GM23338 (cell line): Measurements from ENCODE around the gene MT1A. TPM values are rescaled to one million over a fixed set of nuclear protein-coding genes. Genes with fewer than 3 reads are reported as not detected.

Experiments
- ATAC-seq: fragments of 200-7000 bp; cut with Tn5 transposase; 3 replicates; pipeline ENCODE4 v1.9.1; 2020
- DNase-seq: peaks from one replicate; pipeline ENCODE4 v3.0.0-alpha.2; 2015; ENCODE audit warnings: low spot score
- H2AFZ ChIP-seq: fragments of 200-600 bp; sonication (generic); 2 replicates; pipeline ENCODE4 v1.8.0; 2016; ENCODE audit warnings: antibody characterized with exemption, mild to moderate bottlenecking, moderate library complexity
- H3F3A ChIP-seq: fragments of 200-600 bp; sonication (generic); replicated peaks from 2 replicates; pipeline ENCODE4 v1.8.0; 2017; ENCODE audit warnings: antibody characterized with exemption, mixed run types, low read depth
- H3K27ac ChIP-seq: fragments of 200-600 bp; sonication (generic); 2 replicates; pipeline ENCODE4 v1.6.1; 2016; ENCODE audit warnings: low read depth
- H3K27me3 ChIP-seq: fragments of 200-600 bp; sonication (generic); 2 replicates; pipeline ENCODE4 v1.8.0; 2016; ENCODE audit warnings: mild to moderate bottlenecking, mixed run types, moderate library complexity; ENCODE audit not compliant: insufficient read depth
- H3K36me3 ChIP-seq: fragments of 200-600 bp; sonication (generic); 2 replicates; pipeline ENCODE4 v1.8.0; 2016; ENCODE audit warnings: mild to moderate bottlenecking; ENCODE audit not compliant: insufficient read depth
- H3K4me1 ChIP-seq: fragments of 200-600 bp; sonication (generic); 2 replicates; pipeline ENCODE4 v1.8.0; 2016; ENCODE audit warnings: mild to moderate bottlenecking, moderate library complexity; ENCODE audit not compliant: insufficient read depth
- H3K4me2 ChIP-seq: fragments of 200-600 bp; sonication (generic); 2 replicates; pipeline ENCODE4 v1.7.1; 2017; ENCODE audit warnings: mixed run types
- H3K4me3 ChIP-seq: fragments of 200-600 bp; sonication (generic); 2 replicates; pipeline ENCODE4 v1.6.1; 2016; ENCODE audit warnings: mixed run types
- H3K79me2 ChIP-seq: fragments of 200-600 bp; sonication (generic); replicated peaks from 2 replicates; pipeline ENCODE4 v1.8.0; 2017; ENCODE audit warnings: mild to moderate bottlenecking; ENCODE audit not compliant: insufficient read depth
- H3K9me2 ChIP-seq: fragments of 200-600 bp; sonication (generic); 2 replicates; pipeline ENCODE4 v1.8.0; 2017; ENCODE audit not compliant: insufficient read depth
- H4K20me1 ChIP-seq: fragments of 200-600 bp; sonication (generic); replicated peaks from 2 replicates; pipeline ENCODE4 v1.8.0; 2017; ENCODE audit warnings: mild to moderate bottlenecking; ENCODE audit not compliant: insufficient read depth
- H3K27ac Mint-ChIP-seq: 2 replicates; pipeline ENCODE4 v1.8.0; 2020; ENCODE audit warnings: inconsistent platforms, mild to moderate bottlenecking, moderate library complexity, mixed read lengths
- H3K27me3 Mint-ChIP-seq: 3 replicates; pipeline ENCODE4 v1.8.0; 2022; ENCODE audit warnings: low read depth, mild to moderate bottlenecking, moderate library complexity, mixed read lengths, inconsistent platforms; ENCODE audit not compliant: insufficient read depth, poor library complexity
- H3K36me3 Mint-ChIP-seq: 3 replicates; pipeline ENCODE4 v1.8.0; 2021; ENCODE audit warnings: low read depth, mild to moderate bottlenecking, inconsistent platforms, moderate library complexity, mixed read lengths
- H3K4me1 Mint-ChIP-seq: 3 replicates; pipeline ENCODE4 v1.8.0; 2020; ENCODE audit warnings: mild to moderate bottlenecking, inconsistent platforms, mixed read lengths
- H3K4me3 Mint-ChIP-seq: 3 replicates; pipeline ENCODE4 v1.8.0; 2021; ENCODE audit warnings: moderate library complexity, mild to moderate bottlenecking, inconsistent platforms, mixed read lengths
- H3K9me3 Mint-ChIP-seq: 3 replicates; pipeline ENCODE4 v1.8.0; 2020; ENCODE audit warnings: moderate library complexity, mild to moderate bottlenecking, inconsistent platforms, mixed read lengths
- CREB1 ChIP-seq: fragments of 250-450 bp; sonication (Bioruptor Pico); IDR thresholded peaks from 2 replicates; pipeline ENCODE4 v1.5.0; 2020; ENCODE audit warnings: low read depth, mild to moderate bottlenecking, moderate library complexity
- ETS1 ChIP-seq: IDR thresholded peaks from 2 replicates; pipeline ENCODE4 v1.6.1; 2016; ENCODE audit warnings: antibody characterized with exemption
- EZH2phosphoT487 ChIP-seq: fragments of 200-600 bp; sonication (generic); IDR thresholded peaks from one replicate; pipeline ENCODE4 v1.8.1; 2018; ENCODE audit warnings: antibody characterized with exemption; ENCODE audit not compliant: unreplicated experiment
- JUNB ChIP-seq: IDR thresholded peaks from one replicate; pipeline ENCODE4 v1.6.1; 2016; ENCODE audit warnings: antibody characterized with exemption; ENCODE audit not compliant: unreplicated experiment
- NANOG ChIP-seq: IDR thresholded peaks from 2 replicates; pipeline ENCODE4 v1.6.1; 2016; ENCODE audit warnings: antibody characterized with exemption, borderline replicate concordance
- POLR2AphosphoS5 ChIP-seq: IDR thresholded peaks from 2 replicates; pipeline ENCODE4 v1.6.1; 2016; ENCODE audit warnings: antibody characterized with exemption, low read depth
- STAT1 ChIP-seq: IDR thresholded peaks from one replicate; pipeline ENCODE4 v1.6.1; 2016; ENCODE audit warnings: antibody characterized with exemption; ENCODE audit not compliant: unreplicated experiment
- ZNF114 ChIP-seq: fragments of 250-450 bp; sonication (Bioruptor Pico); IDR thresholded peaks from 2 replicates; pipeline ENCODE4 v1.5.0; 2020; ENCODE audit warnings: mild to moderate bottlenecking, moderate library complexity
- polyA plus RNA-seq: library from polyadenylated mRNA; unstranded; fragments of >200 nt; fragmentation: Nextera tagmentation; extraction: Ambion mirVana; gene quantifications from 2 replicates; pipeline ENCODE4 v1.2.1, GENCODE V29; 2016
- total RNA-seq: library from RNA; depleted of rRNA; stranded (reverse); fragments of >200 nt; shearing (Covaris generic); gene quantifications from 2 replicates; pipeline ENCODE4 v1.2.3, GENCODE V29; 2014
- TF ChIP-seq, protein P1 (sequence below): IDR thresholded peaks from one replicate; pipeline ENCODE4 v1.6.1; 2018; ENCODE audit warnings: antibody characterized with exemption; ENCODE audit not compliant: unreplicated experiment
- TF ChIP-seq, protein P2 (sequence below): fragments of 250-450 bp; sonication (Bioruptor Pico); IDR thresholded peaks from 2 replicates; pipeline ENCODE4 v1.5.0; 2020; ENCODE audit warnings: mild to moderate bottlenecking, moderate library complexity

MT1A gene
- total and polyA plus RNA-seq, 2 experiments from 2014 or later: 2.5 TPM; not detected in 1

- H3K4me3 ChIP-seq: no peak overlapping the region
- H3K36me3 Mint-ChIP-seq: no peaks in the 10 kb centered on the region
- TF ChIP-seq ETS1 (no peak), STAT1 (no peak), ZNF114 (CRISPR knock-in tag) (no peak), EZH2phosphoT487 (no peak), POLR2AphosphoS5 (no peak), JUNB (no peak), NANOG (no peak), CREB1 (CRISPR knock-in tag) (no peak)
- TF ChIP-seq, protein P1, sequence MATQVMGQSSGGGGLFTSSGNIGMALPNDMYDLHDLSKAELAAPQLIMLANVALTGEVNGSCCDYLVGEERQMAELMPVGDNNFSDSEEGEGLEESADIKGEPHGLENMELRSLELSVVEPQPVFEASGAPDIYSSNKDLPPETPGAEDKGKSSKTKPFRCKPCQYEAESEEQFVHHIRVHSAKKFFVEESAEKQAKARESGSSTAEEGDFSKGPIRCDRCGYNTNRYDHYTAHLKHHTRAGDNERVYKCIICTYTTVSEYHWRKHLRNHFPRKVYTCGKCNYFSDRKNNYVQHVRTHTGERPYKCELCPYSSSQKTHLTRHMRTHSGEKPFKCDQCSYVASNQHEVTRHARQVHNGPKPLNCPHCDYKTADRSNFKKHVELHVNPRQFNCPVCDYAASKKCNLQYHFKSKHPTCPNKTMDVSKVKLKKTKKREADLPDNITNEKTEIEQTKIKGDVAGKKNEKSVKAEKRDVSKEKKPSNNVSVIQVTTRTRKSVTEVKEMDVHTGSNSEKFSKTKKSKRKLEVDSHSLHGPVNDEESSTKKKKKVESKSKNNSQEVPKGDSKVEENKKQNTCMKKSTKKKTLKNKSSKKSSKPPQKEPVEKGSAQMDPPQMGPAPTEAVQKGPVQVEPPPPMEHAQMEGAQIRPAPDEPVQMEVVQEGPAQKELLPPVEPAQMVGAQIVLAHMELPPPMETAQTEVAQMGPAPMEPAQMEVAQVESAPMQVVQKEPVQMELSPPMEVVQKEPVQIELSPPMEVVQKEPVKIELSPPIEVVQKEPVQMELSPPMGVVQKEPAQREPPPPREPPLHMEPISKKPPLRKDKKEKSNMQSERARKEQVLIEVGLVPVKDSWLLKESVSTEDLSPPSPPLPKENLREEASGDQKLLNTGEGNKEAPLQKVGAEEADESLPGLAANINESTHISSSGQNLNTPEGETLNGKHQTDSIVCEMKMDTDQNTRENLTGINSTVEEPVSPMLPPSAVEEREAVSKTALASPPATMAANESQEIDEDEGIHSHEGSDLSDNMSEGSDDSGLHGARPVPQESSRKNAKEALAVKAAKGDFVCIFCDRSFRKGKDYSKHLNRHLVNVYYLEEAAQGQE: no peak
- TF ChIP-seq, protein P2, sequence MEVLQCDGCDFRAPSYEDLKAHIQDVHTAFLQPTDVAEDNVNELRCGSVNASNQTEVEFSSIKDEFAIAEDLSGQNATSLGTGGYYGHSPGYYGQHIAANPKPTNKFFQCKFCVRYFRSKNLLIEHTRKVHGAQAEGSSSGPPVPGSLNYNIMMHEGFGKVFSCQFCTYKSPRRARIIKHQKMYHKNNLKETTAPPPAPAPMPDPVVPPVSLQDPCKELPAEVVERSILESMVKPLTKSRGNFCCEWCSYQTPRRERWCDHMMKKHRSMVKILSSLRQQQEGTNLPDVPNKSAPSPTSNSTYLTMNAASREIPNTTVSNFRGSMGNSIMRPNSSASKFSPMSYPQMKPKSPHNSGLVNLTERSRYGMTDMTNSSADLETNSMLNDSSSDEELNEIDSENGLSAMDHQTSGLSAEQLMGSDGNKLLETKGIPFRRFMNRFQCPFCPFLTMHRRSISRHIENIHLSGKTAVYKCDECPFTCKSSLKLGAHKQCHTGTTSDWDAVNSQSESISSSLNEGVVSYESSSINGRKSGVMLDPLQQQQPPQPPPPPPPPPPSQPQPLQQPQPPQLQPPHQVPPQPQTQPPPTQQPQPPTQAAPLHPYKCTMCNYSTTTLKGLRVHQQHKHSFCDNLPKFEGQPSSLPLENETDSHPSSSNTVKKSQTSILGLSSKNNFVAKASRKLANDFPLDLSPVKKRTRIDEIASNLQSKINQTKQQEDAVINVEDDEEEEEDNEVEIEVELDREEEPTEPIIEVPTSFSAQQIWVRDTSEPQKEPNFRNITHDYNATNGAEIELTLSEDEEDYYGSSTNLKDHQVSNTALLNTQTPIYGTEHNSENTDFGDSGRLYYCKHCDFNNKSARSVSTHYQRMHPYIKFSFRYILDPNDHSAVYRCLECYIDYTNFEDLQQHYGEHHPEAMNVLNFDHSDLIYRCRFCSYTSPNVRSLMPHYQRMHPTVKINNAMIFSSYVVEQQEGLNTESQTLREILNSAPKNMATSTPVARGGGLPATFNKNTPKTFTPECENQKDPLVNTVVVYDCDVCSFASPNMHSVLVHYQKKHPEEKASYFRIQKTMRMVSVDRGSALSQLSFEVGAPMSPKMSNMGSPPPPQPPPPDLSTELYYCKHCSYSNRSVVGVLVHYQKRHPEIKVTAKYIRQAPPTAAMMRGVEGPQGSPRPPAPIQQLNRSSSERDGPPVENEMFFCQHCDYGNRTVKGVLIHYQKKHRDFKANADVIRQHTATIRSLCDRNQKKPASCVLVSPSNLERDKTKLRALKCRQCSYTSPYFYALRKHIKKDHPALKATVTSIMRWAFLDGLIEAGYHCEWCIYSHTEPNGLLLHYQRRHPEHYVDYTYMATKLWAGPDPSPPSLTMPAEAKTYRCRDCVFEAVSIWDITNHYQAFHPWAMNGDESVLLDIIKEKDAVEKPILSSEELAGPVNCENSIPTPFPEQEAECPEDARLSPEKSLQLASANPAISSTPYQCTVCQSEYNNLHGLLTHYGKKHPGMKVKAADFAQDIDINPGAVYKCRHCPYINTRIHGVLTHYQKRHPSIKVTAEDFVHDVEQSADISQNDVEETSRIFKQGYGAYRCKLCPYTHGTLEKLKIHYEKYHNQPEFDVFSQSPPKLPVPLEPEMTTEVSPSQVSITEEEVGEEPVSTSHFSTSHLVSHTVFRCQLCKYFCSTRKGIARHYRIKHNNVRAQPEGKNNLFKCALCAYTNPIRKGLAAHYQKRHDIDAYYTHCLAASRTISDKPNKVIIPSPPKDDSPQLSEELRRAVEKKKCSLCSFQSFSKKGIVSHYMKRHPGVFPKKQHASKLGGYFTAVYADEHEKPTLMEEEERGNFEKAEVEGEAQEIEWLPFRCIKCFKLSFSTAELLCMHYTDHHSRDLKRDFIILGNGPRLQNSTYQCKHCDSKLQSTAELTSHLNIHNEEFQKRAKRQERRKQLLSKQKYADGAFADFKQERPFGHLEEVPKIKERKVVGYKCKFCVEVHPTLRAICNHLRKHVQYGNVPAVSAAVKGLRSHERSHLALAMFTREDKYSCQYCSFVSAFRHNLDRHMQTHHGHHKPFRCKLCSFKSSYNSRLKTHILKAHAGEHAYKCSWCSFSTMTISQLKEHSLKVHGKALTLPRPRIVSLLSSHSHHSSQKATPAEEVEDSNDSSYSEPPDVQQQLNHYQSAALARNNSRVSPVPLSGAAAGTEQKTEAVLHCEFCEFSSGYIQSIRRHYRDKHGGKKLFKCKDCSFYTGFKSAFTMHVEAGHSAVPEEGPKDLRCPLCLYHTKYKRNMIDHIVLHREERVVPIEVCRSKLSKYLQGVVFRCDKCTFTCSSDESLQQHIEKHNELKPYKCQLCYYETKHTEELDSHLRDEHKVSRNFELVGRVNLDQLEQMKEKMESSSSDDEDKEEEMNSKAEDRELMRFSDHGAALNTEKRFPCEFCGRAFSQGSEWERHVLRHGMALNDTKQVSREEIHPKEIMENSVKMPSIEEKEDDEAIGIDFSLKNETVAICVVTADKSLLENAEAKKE (CRISPR knock-in tag): no peak
- H3K4me2 ChIP-seq: no peak overlapping the region
- H3K79me2 ChIP-seq: no peaks in the 10 kb centered on the region
- ATAC-seq (no peak), DNase-seq (no peak)
- peaks cover 6% of the 10 kb centered on the region; the same call in 2 of the 3 replicates for H3K4me1 Mint-ChIP-seq
- H3K9me2 ChIP-seq: no peaks in the 10 kb centered on the region
- H3K27me3 ChIP-seq: peaks cover 55% of the 10 kb centered on the region
- H4K20me1 ChIP-seq: no peaks in the 10 kb centered on the region
- H3K4me1 ChIP-seq: no peaks in the 10 kb centered on the region; the same call in none of the 2 replicates
- H3K4me3 Mint-ChIP-seq: no peak overlapping the region
- peaks cover 50% of the 10 kb centered on the region for H3K27me3 Mint-ChIP-seq
- no peak overlapping the region for H2AFZ ChIP-seq
- H3K27ac Mint-ChIP-seq: no peak overlapping the region
- no peaks in the 10 kb centered on the region; the same call in 1 of the 2 replicates for H3K36me3 ChIP-seq
- H3F3A ChIP-seq: no peaks in the 10 kb centered on the region
- H3K27ac ChIP-seq: no peak overlapping the region
- H3K9me3 Mint-ChIP-seq: no peaks in the 10 kb centered on the region
Measured at GRCh38 chr16:56652600-56652999, 14.1 kb downstream of the MT1A start.
